Fibroblast of villous mesenchyme (primary cell): Measurements from ENCODE around the gene DDX43. TPM values are rescaled to one million over a fixed set of nuclear protein-coding genes. Genes with fewer than 3 reads are reported as not detected.
"Not testable (repeated sequence)": the region's sequence is repeated elsewhere in the genome, so short reads cannot be mapped to it uniquely, and the experiment has no call there.

Experiments
- DNase-seq: peaks from one replicate; pipeline ENCODE4 v3.0.0-alpha.2; 2010; ENCODE audit warnings: low read depth
- H3K4me3 ChIP-seq: 2 replicates; pipeline ENCODE4 v1.5.1; 2011; ENCODE audit warnings: low read depth, mild to moderate bottlenecking, low read length
- CTCF ChIP-seq: IDR thresholded peaks from 2 replicates; pipeline ENCODE4 v1.5.1; 2012; ENCODE audit warnings: low read depth, mild to moderate bottlenecking, low read length; ENCODE audit not compliant: insufficient read depth
- total RNA-seq: library from RNA; depleted of rRNA; stranded (reverse); fragments of >200 nt; gene quantifications from 2 replicates; pipeline ENCODE4 v1.2.3, GENCODE V29; 2012

The DDX43 gene
- total RNA-seq, 1 donor = 0.86 TPM

GRCh38 chr6:73388800-73389512 lies 5.7 kb upstream of the DDX43 start:
- H3K4me3 ChIP-seq = peak overlapping the region; percentile 70
- TF ChIP-seq CTCF = peak; percentile 78
- peak; percentile 54 for DNase-seq

GRCh38 chr6:73389854-73390253 lies 4.8 kb upstream of the DDX43 start:
- no peak for DNase-seq
- H3K4me3 ChIP-seq = no peak overlapping the region
- TF ChIP-seq CTCF = no peak

- DNase-seq = no peak
- TF ChIP-seq CTCF = no peak
- no peak overlapping the region for H3K4me3 ChIP-seq
Observed at GRCh38 chr6:73391675-73392074, 3.0 kb upstream of the DDX43 start.

- not testable (repeated sequence) for H3K4me3 ChIP-seq, DNase-seq
Observed at GRCh38 chr6:73392188-73392587, 2.4 kb upstream of the DDX43 start.

- no peak for TF ChIP-seq CTCF
- H3K4me3 ChIP-seq = no peak overlapping the region
- DNase-seq = no peak
Observed at GRCh38 chr6:73393278-73393677, 1.4 kb upstream of the DDX43 start.

GRCh38 chr6:73395875-73396274 lies 1.2 kb downstream of the DDX43 start:
- no peak for DNase-seq
- TF ChIP-seq CTCF = no peak
- H3K4me3 ChIP-seq = peak overlapping the region; percentile 69

GRCh38 chr6:73400656-73401055 lies 6.0 kb downstream of the DDX43 start:
- no peak for DNase-seq
- H3K4me3 ChIP-seq = no peak overlapping the region
- no peak for TF ChIP-seq CTCF
